CD14-positive monocyte (primary cell): ENCODE results near the gene IFIT3. TPM values are rescaled to one million over a fixed set of nuclear protein-coding genes. Genes with fewer than 3 reads are reported as not detected.
"Not testable (repeated sequence)": the region's sequence is repeated elsewhere in the genome, so short reads cannot be mapped to it uniquely, and the experiment has no call there.

ENCODE experiments used
- DNase-seq, 3 donors: peaks; one replicate each; pipeline ENCODE4 v3.0.0-alpha.2; 2011 to 2022
- H2AFZ ChIP-seq: 2 replicates; pipeline ENCODE4 v1.6.0; 2012; ENCODE audit warnings: mild to moderate bottlenecking, low read depth, low read length, inconsistent platforms; ENCODE audit not compliant: insufficient read depth, poor library complexity, severe bottlenecking
- H3K27ac ChIP-seq, 2 donors: 1 replicate in 1 of 2; 2 replicates in 1 of 2; pipeline ENCODE4 v1.5.1; 2012 to 2013; ENCODE audit warnings: low read length in 2 of 2, control low read depth in 1 of 2, inconsistent platforms in 1 of 2, low read depth in 1 of 2, mild to moderate bottlenecking in 1 of 2
- H3K27me3 ChIP-seq, 2 donors: one replicate each; pipeline versions ENCODE4 v1.6.0 to v1.6.1; 2011 to 2013; ENCODE audit warnings: low read length in 2 of 2; ENCODE audit not compliant: control insufficient read depth in 2 of 2, insufficient read depth in 2 of 2
- H3K36me3 ChIP-seq, 2 donors: replicated peaks in 1 of 2; 1 replicate in 1 of 2; 2 replicates in 1 of 2; pipeline versions ENCODE4 v1.5.1 to v1.6.1; 2012 to 2013; ENCODE audit warnings: low read length in 2 of 2, control low read depth in 1 of 2, inconsistent platforms in 1 of 2, mild to moderate bottlenecking in 1 of 2; ENCODE audit not compliant: insufficient read depth in 2 of 2, control insufficient read depth in 1 of 2
- H3K4me1 ChIP-seq, 2 donors: 1 replicate in 1 of 2; 2 replicates in 1 of 2; pipeline versions ENCODE4 v1.5.1 to v1.6.1; 2012 to 2013; ENCODE audit warnings: low read length in 2 of 2, control low read depth in 1 of 2, inconsistent platforms in 1 of 2, mild to moderate bottlenecking in 1 of 2, moderate library complexity in 1 of 2; ENCODE audit not compliant: insufficient read depth in 2 of 2, control insufficient read depth in 1 of 2
- H3K4me2 ChIP-seq: replicated peaks from 2 replicates; pipeline ENCODE3; 2012; ENCODE audit warnings: low read length, moderate library complexity, mild to moderate bottlenecking; ENCODE audit not compliant: poor library complexity, severe bottlenecking; ENCODE audit errors: extremely low read depth
- H3K4me3 ChIP-seq, 3 experiments: fragments of 200-600 bp in 1 of 3; sonication (generic) in 1 of 3; replicated peaks in 1 of 3; 1 replicate in 2 of 3; 2 replicates in 1 of 3; pipeline ENCODE4 v1.5.1; 2011 to 2013; ENCODE audit warnings: low read length in 3 of 3, mild to moderate bottlenecking in 3 of 3, control low read depth in 2 of 3, low read depth in 2 of 3, inconsistent platforms in 1 of 3, moderate library complexity in 1 of 3
- H3K79me2 ChIP-seq: 2 replicates; pipeline ENCODE4 v1.6.0; 2012; ENCODE audit warnings: mild to moderate bottlenecking, control low read depth, inconsistent platforms, low read length, moderate library complexity; ENCODE audit not compliant: insufficient read depth
- H3K9ac ChIP-seq: 2 replicates; pipeline ENCODE4 v1.6.0; 2017; ENCODE audit warnings: low read length, mild to moderate bottlenecking; ENCODE audit not compliant: insufficient read depth, poor library complexity, severe bottlenecking
- H3K9me3 ChIP-seq, 2 donors: replicated peaks in 1 of 2; 1 replicate in 1 of 2; 2 replicates in 1 of 2; pipeline versions ENCODE4 v1.5.1 to v1.6.1; 2012 to 2013; ENCODE audit warnings: low read length in 2 of 2, control low read depth in 1 of 2; ENCODE audit not compliant: control insufficient read depth in 1 of 2, insufficient read depth in 1 of 2
- H4K20me1 ChIP-seq: 2 replicates; pipeline ENCODE4 v1.6.0; 2012; ENCODE audit warnings: mild to moderate bottlenecking, low read length, control low read depth, moderate library complexity; ENCODE audit not compliant: insufficient read depth
- H3K27ac Mint-ChIP-seq, 7 donors: one replicate each; pipeline ENCODE4 v1.8.0; 2020; ENCODE audit warnings: mild to moderate bottlenecking in 7 of 7, mixed read lengths in 7 of 7, moderate library complexity in 6 of 7, inconsistent platforms in 2 of 7
- H3K27me3 Mint-ChIP-seq, 3 donors: one replicate each; pipeline ENCODE4 v1.8.0; 2021 to 2022; ENCODE audit warnings: low read depth in 3 of 3, mild to moderate bottlenecking in 3 of 3, mixed read lengths in 3 of 3, moderate library complexity in 3 of 3, inconsistent platforms in 1 of 3
- H3K36me3 Mint-ChIP-seq, 2 donors: one replicate each; pipeline ENCODE4 v1.8.0; 2020; ENCODE audit warnings: mixed read lengths in 2 of 2, inconsistent platforms in 1 of 2, mild to moderate bottlenecking in 1 of 2
- H3K4me1 Mint-ChIP-seq: one replicate; pipeline ENCODE4 v1.8.0; 2020; ENCODE audit warnings: mild to moderate bottlenecking, mixed read lengths
- H3K4me3 Mint-ChIP-seq, 2 donors: one replicate each; pipeline ENCODE4 v1.8.0; 2020; ENCODE audit warnings: mild to moderate bottlenecking in 2 of 2, mixed read lengths in 2 of 2, moderate library complexity in 1 of 2
- H3K9me3 Mint-ChIP-seq, 7 donors: one replicate each; pipeline ENCODE4 v1.8.0; 2020 to 2022; ENCODE audit warnings: mixed read lengths in 7 of 7, mild to moderate bottlenecking in 6 of 7, moderate library complexity in 6 of 7, inconsistent platforms in 2 of 7
- WGBS: methylation state at CpG from one replicate; pipeline ENCODE4 v1.1.5; 2013; ENCODE audit warnings: missing lambda C conversion rate; ENCODE audit not compliant: insufficient coverage; 5-methylcytosine and 5-hydroxymethylcytosine counted together
- intact Hi-C, 2 donors: fragments of 100-400 bp; cut with micrococcal nuclease; formaldehyde crosslinking; loops; one replicate each; pipeline versions ENCODE4 v1.15.0 to v1.15.1; 2023
- polyA plus RNA-seq, 3 donors: library from polyadenylated mRNA; depleted of rRNA in 1 of 3; unstranded in 2 of 3; stranded (reverse) in 1 of 3; fragments of 300-500 nt in 2 of 3; fragments of >200 nt in 1 of 3; fragmentation: Illumina TruSeq in 2 of 3; gene quantifications; 1 replicate in 2 of 3; 2 replicates in 1 of 3; pipeline ENCODE4 v1.2.3, GENCODE V29; 2012 to 2021
- TF ChIP-seq, protein P1 (sequence below): fragments of 200-600 bp; IDR thresholded peaks from one replicate; pipeline ENCODE4 v1.8.0; 2022; ENCODE audit warnings: antibody characterized with exemption, mild to moderate bottlenecking

IFIT3 gene
- polyA plus RNA-seq, 3 donors = 13.8 to 38.0 (median 26.4) TPM

DNA sequence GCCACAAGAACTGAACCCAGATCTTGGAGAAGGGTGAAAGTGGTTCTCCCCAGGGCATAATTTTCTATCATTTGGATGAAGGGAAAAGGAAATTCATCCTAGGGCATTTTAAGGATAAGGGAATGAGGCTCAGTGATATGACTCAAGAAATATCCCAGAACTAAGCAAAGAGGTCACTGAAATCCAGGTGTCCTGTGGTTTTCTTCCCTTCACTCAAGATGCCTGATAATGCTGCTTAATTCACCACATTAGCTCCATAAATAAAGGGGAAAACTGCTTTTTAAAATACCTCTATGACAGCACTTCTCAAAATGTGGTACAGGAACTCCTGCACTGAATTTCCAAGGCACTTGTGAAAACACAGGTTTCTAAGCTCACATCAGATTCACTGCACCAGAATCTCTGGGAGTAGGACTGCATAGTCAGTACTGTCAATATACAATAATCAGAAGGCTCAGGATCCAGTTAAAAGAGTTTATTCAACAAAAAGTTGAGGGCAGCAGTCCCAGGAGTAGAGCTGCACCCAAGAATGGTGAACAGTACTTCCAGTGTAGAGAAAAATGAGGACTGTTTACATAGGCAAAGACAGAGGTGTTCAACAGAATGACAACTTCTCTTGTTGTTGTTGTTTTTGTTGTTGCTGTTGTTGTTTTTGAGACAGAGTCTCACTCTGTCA is 2.9 kb downstream of the IFIT3 start:
- Histone ChIP-seq H3K4me2 (peak overlapping the region; percentile 33), H3K27ac (no peak overlapping the region), H3K79me2 (peaks cover 54% of the 10 kb centered on the region), H3K9me3 (no peaks in the 10 kb centered on the region), H3K27me3 (no peaks in the 10 kb centered on the region), H3K4me1 (peaks cover 70 to 84% of the 10 kb centered on the region in 2 donors), H3K9ac (no peak overlapping the region), H3K36me3 (no peaks in the 10 kb centered on the region), H3K4me3 (peak overlapping the region in 1 of 3 experiments; percentile 28), H2AFZ (no peak overlapping the region), H4K20me1 (peaks cover 9% of the 10 kb centered on the region)
- Mint-ChIP-seq H3K27me3 (peaks cover 0 to 2% (median 0%) of the 10 kb centered on the region in 3 donors), H3K36me3 (peaks cover 0 to 4% of the 10 kb centered on the region in 2 donors), H3K9me3 (no peaks in the 10 kb centered on the region), H3K4me3 (peak overlapping the region in 1 of 2 donors; percentile 56), H3K27ac (peak overlapping the region in 1 of 7 donors; percentile 44), H3K4me1 (peaks cover 79% of the 10 kb centered on the region)
- intact Hi-C loops = no loop called here
- DNase-seq = no peak
- TF ChIP-seq, protein P1, sequence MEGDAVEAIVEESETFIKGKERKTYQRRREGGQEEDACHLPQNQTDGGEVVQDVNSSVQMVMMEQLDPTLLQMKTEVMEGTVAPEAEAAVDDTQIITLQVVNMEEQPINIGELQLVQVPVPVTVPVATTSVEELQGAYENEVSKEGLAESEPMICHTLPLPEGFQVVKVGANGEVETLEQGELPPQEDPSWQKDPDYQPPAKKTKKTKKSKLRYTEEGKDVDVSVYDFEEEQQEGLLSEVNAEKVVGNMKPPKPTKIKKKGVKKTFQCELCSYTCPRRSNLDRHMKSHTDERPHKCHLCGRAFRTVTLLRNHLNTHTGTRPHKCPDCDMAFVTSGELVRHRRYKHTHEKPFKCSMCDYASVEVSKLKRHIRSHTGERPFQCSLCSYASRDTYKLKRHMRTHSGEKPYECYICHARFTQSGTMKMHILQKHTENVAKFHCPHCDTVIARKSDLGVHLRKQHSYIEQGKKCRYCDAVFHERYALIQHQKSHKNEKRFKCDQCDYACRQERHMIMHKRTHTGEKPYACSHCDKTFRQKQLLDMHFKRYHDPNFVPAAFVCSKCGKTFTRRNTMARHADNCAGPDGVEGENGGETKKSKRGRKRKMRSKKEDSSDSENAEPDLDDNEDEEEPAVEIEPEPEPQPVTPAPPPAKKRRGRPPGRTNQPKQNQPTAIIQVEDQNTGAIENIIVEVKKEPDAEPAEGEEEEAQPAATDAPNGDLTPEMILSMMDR = no peak

DNA sequence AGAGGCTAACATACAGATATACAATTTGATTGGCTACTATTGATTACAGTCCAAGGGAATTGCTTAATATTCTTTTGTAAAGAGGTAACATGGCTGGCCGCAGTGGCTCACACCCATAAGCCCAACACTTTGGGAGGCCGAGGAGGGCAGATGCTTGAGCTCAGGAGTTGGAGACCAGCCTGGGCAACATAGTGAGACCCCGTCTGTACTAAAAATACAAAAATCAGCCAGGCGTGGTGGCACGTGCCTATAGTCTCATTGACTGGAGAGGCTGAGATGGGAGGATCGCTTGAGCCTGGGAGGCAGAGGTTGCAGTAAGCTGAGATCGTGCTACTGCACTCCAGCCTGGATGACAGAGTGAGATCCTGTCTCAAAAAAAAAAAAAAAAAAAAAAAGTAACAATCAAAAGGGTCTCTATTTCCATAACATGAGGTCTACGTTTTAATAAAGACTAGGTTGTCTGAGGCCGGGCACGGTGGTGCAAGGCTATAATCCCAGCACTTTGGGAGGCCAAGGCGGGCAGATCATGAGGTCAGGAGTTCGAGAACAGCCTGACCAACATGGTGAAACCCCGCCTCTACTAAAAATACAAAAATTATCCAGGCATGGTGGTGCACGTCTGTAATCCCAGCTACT is 3.8 kb downstream of the IFIT3 start:
- WGBS = 94% methylated on average over 9 of the region's 14 CpGs

More for the DNA sequence above, 3.8 kb downstream of the IFIT3 start:
- peak overlapping the region; percentile 40 to 95 (median 78) for H3K4me3 ChIP-seq
- Mint-ChIP-seq H3K4me1 (peaks cover 80% of the 10 kb centered on the region), H3K4me3 (peak overlapping the region; percentile 81 to 90), H3K27ac (peak overlapping the region; percentile 88 to 94 (median 92))
- peaks cover 57% of the 10 kb centered on the region for H3K79me2 ChIP-seq
- DNase-seq, H3K27me3 ChIP-seq, H3K9me3 ChIP-seq, H3K9ac ChIP-seq, H3K9me3 Mint-ChIP-seq, H3K36me3 Mint-ChIP-seq, intact Hi-C loops, H3K36me3 ChIP-seq, H3K27me3 Mint-ChIP-seq, H2AFZ ChIP-seq: not testable (repeated sequence)
- peaks cover 18% of the 10 kb centered on the region for H4K20me1 ChIP-seq
- peaks cover 70 to 84% of the 10 kb centered on the region in 2 donors for H3K4me1 ChIP-seq
- H3K4me2 ChIP-seq = peak overlapping the region; percentile 82
- peak overlapping the region; percentile 13 to 79 for H3K27ac ChIP-seq
